Tibial artery (tissue), 4 donors: ENCODE results near the gene THRB.

ENCODE experiments used
- DNase-seq, 2 donors: peaks; one replicate each; pipeline ENCODE4 v3.0.0-alpha.2; 2019
- H3K27ac ChIP-seq, 2 donors: fragments of 200-600 bp; sonication (generic) in 1 of 2; 1 replicate in 1 of 2; 2 replicates in 1 of 2; pipeline ENCODE4 v1.5.1; 2018 to 2019; ENCODE audit warnings: mild to moderate bottlenecking in 1 of 2
- H3K27me3 ChIP-seq, 2 donors: fragments of 200-600 bp; sonication (generic) in 1 of 2; one replicate each; pipeline versions ENCODE4 v1.5.1 to v1.6.0; 2016 to 2019
- H3K36me3 ChIP-seq, 3 donors: fragments of 200-600 bp; sonication (generic) in 2 of 3; one replicate each; pipeline ENCODE4 v1.5.1; 2016 to 2019; ENCODE audit warnings: mild to moderate bottlenecking in 2 of 3
- H3K4me1 ChIP-seq, 4 donors: fragments of 200-600 bp; sonication (generic) in 2 of 4; 1 replicate in 3 of 4; 2 replicates in 1 of 4; pipeline ENCODE4 v1.5.1; 2016 to 2019
- H3K4me3 ChIP-seq, 2 donors: fragments of 200-600 bp; sonication (generic) in 1 of 2; 1 replicate in 1 of 2; 2 replicates in 1 of 2; pipeline ENCODE4 v1.5.1; 2018 to 2019; ENCODE audit warnings: mild to moderate bottlenecking in 2 of 2
- H3K9me3 ChIP-seq, 3 donors: fragments of 200-600 bp; sonication (generic) in 1 of 3; one replicate each; pipeline ENCODE4 v1.5.1; 2016 to 2019
- CTCF ChIP-seq, 2 experiments: fragments of 200-600 bp in 1 of 2; fragments of 450-650 bp in 1 of 2; IDR thresholded peaks; one replicate each; pipeline ENCODE4 v1.5.1; 2017 to 2019; ENCODE audit warnings: antibody characterized with exemption in 2 of 2, mild to moderate bottlenecking in 1 of 2, moderate library complexity in 1 of 2
- intact Hi-C: fragments of 100-400 bp; cut with DNase I; formaldehyde crosslinking; loops from one replicate; pipeline ENCODE4 v1.15.0; 2023; ENCODE audit warnings: low total_unique reads

The THRB gene

DNA sequence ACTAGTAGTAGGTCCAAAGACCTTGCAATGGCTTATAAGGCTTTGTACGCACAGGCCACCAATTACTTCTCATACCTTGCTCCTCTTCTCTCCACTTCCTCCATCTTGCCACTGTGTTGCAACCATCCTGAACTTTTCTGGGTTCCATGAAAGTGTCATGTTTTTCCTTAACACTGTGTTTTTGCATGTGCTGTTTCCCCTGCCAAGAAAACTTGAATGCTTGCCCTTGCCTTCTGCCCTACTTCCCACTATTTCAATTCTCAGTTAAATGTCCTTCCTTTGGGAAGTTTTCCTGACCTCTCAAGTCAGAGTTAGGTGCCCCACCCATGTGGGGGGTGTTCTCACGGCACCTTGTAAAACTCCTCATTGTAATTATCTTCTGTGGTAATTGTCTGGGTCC lies 182.8 kb downstream of the THRB start:
- H3K27ac ChIP-seq: peak overlapping the region in 1 of 2 donors; percentile 21
- H3K36me3 ChIP-seq: no peaks in the 10 kb centered on the region
- DNase-seq: peak in 1 of 2 donors; percentile 61
- no peaks in the 10 kb centered on the region for H3K27me3 ChIP-seq
- H3K9me3 ChIP-seq: no peaks in the 10 kb centered on the region
- no peak overlapping the region for H3K4me3 ChIP-seq
- H3K4me1 ChIP-seq: peaks cover 0 to 69% (median 30%) of the 10 kb centered on the region in 4 donors
- no peak for TF ChIP-seq CTCF (IDR thresholded peaks at IDR 0.05)
- intact Hi-C loops: no loop called here

- intact Hi-C loops: no loop called here
- H3K4me1 ChIP-seq: peaks cover 0 to 69% (median 30%) of the 10 kb centered on the region in 4 donors
- H3K9me3 ChIP-seq: no peaks in the 10 kb centered on the region
- H3K27me3 ChIP-seq: no peaks in the 10 kb centered on the region
- H3K36me3 ChIP-seq: no peaks in the 10 kb centered on the region
- H3K4me3 ChIP-seq: no peak overlapping the region
- TF ChIP-seq CTCF (IDR thresholded peaks at IDR 0.05): no peak
- no peak overlapping the region for H3K27ac ChIP-seq
- DNase-seq: no peak
Observed at GRCh38 chr3:24310887-24311286, 183.8 kb downstream of the THRB start.

DNA sequence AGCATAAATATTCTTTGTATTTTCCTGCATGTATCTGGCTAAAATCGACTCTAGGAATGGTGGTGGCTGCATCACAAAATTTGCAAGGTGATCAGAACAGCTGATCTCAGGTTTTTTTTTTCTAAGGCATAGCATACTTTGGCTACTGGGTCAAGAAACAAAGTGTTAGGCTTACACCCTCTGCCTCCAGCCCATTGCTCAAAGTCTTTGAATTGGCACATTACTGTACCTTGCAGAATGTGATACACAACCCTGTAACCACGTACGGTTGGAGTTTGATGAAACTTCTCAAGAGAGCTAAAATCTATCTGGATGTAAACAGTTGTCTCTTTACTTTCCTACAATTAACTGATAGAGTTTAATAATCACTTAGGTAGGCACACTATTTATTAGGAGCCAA lies 188.1 kb downstream of the THRB start:
- H3K4me3 ChIP-seq: no peak overlapping the region
- H3K27me3 ChIP-seq: no peaks in the 10 kb centered on the region
- H3K36me3 ChIP-seq: no peaks in the 10 kb centered on the region
- H3K4me1 ChIP-seq: peaks cover 0 to 44% (median 21%) of the 10 kb centered on the region in 4 donors
- no peak for TF ChIP-seq CTCF (IDR thresholded peaks at IDR 0.05)
- intact Hi-C loops: no loop called here
- DNase-seq: no peak
- peak overlapping the region; percentile 10 to 37 for H3K27ac ChIP-seq
- H3K9me3 ChIP-seq: no peaks in the 10 kb centered on the region

DNA sequence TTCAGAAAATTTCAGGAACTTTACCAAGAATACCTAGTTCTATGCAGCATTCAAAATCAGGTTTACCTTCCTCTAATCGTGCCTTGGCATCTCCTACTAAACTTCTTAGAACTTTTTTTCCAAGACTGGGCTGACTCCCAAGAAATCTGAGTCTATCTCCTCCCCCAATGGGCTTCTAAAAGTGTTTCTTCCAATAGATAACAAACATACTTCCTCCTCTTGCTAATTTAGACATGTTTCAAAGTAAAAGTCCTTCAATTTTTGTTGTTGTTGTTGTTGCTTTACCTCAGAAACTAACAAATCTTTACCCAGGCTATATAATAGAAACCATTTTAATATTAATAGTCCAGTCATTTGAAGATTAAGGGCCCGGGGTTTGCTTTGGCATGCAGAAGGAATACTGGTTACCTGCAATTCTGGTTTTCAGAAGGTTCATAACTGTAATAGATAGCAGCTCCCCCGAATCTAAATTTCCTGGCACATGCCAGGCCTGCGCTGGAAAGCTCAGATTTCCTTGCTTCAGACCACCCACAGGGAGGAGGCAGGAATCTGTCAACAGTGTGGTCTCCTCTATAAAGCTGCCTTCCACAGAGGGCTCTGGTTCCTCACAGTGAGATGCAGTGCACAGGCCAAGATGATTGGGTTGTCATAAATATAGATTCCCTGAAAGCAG lies 188.7 kb downstream of the THRB start:
- intact Hi-C loops: no loop called here
- Histone ChIP-seq H3K36me3 (no peaks in the 10 kb centered on the region), H3K27me3 (no peaks in the 10 kb centered on the region), H3K4me3 (no peak overlapping the region), H3K27ac (peak overlapping the region; percentile 10 to 37), H3K9me3 (no peaks in the 10 kb centered on the region), H3K4me1 (peaks cover 0 to 41% (median 21%) of the 10 kb centered on the region in 4 donors)
- DNase-seq: no peak
- no peak for TF ChIP-seq CTCF (IDR thresholded peaks at IDR 0.05)

DNA sequence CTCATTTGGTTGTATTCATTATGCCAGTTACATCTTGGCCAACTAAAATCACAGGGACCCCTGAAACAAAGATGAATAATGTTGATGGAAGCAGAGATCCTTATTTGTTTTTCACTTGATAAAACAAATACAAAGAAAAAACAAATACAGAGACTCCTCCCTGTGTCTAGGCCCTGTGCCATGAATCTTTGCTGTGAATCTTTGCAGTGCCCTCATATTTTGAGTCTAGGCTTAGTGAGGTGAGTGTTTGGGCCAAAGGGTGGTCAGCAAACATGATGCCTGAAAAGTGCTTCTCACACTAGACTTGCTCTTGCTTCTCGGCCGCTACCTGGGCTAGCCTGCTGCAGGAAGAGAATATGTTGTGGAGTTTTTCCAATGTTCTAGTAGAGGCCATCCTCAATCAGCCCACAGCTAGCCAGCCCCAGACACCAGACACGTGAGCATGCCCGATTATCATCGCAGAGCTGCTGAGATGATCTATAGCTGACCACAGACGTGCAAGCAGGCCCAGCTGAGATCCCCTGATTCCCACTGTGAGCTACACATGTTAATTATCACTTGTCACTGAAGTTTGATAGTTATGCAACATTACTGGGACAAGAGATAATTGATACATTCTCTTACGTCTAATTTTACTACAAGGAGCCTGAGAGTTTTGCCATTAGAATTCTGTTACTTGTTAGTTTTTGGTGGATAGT lies 191.4 kb downstream of the THRB start:
- H3K4me3 ChIP-seq: no peak overlapping the region
- H3K27ac ChIP-seq: no peak overlapping the region
- no peaks in the 10 kb centered on the region for H3K9me3 ChIP-seq
- no peaks in the 10 kb centered on the region for H3K36me3 ChIP-seq
- TF ChIP-seq CTCF (IDR thresholded peaks at IDR 0.05): no peak
- H3K4me1 ChIP-seq: peaks cover 0 to 51% (median 24%) of the 10 kb centered on the region in 4 donors
- intact Hi-C loops: no loop called here
- DNase-seq: no peak
- no peaks in the 10 kb centered on the region for H3K27me3 ChIP-seq
